ENCODE results near the gene SOX2.

The SOX2 gene

DNA sequence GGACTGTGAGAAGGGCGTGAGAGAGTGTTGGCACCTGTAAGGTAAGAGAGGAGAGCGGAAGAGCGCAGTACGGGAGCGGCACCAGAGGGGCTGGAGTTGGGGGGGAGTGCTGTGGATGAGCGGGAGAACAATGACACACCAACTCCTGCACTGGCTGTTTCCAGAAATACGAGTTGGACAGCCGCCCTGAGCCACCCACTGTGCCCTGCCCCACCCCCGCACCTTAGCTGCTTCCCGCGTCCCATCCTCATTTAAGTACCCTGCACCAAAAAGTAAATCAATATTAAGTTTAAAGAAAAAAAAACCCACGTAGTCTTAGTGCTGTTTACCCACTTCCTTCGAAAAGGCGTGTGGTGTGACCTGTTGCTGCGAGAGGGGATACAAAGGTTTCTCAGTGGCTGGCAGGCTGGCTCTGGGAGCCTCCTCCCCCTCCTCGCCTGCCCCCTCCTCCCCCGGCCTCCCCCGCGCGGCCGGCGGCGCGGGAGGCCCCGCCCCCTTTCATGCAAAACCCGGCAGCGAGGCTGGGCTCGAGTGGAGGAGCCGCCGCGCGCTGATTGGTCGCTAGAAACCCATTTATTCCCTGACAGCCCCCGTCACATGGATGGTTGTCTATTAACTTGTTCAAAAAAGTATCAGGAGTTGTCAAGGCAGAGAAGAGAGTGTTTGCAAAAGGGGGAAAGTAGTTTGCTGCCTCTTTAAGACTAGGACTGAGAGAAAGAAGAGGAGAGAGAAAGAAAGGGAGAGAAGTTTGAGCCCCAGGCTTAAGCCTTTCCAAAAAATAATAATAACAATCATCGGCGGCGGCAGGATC lies at the start of gene SOX2:
TSS of gene SOX2 (plus strand) at position 601 of the 811 bp plus-strand sequence. CDS start 436 bp downstream, outside the sequence.
- no peak for DNase-seq

GRCh38 chr3:181683563-181683962 lies 28.2 kb upstream of the SOX2 start:
- DNase-seq = no peak

GRCh38 chr3:181687190-181687589 lies 24.5 kb upstream of the SOX2 start:
- DNase-seq = no peak

- no peak for DNase-seq
These were observed 24.0 kb upstream of the SOX2 start for GRCh38 chr3:181687731-181688130.

- no peak for DNase-seq
These were observed 22.2 kb upstream of the SOX2 start for GRCh38 chr3:181689546-181689945.

DNA sequence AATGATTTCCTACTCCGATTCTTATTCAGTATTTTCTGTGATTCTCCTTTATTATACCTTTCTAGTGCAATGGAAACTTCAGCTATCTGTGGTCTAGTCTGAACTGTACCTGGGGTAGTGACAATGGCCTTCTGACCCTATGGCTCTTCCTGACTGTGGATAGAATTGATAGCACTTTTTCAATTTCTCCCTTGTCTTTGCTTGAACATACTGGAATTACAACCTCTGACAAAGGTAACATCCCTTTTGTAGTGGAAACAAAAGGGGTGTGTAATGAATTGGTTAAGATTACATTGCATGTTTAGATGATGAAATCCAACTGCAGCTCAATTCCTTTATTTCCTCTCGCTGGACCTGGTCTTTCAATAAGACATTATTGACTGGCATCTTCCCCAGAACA lies 21.0 kb upstream of the SOX2 start:
- no peak for DNase-seq

DNA sequence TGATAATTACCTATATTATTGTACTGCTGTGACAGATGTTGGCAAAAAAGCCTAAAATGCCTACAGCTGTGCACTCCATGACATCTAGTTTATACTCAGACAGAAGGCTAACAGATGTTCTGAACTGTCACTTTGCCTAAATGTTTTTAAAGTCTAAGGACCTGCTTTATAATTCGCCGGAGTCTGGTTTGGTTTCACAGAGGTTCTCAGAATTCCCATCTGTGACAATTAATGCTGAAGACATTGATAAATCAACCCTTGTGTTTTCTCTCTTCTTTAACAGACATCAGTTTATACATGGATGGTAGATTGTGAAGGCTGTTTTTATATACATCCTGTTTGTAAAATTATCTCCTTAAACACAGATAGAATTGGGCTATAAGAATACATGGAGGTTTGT lies 19.8 kb upstream of the SOX2 start:
- no peak for DNase-seq

GRCh38 chr3:181692311-181693145 lies 19.2 kb upstream of the SOX2 start:
- DNase-seq = no peak

GRCh38 chr3:181693280-181693679 lies 18.4 kb upstream of the SOX2 start:
- no peak for DNase-seq

DNA sequence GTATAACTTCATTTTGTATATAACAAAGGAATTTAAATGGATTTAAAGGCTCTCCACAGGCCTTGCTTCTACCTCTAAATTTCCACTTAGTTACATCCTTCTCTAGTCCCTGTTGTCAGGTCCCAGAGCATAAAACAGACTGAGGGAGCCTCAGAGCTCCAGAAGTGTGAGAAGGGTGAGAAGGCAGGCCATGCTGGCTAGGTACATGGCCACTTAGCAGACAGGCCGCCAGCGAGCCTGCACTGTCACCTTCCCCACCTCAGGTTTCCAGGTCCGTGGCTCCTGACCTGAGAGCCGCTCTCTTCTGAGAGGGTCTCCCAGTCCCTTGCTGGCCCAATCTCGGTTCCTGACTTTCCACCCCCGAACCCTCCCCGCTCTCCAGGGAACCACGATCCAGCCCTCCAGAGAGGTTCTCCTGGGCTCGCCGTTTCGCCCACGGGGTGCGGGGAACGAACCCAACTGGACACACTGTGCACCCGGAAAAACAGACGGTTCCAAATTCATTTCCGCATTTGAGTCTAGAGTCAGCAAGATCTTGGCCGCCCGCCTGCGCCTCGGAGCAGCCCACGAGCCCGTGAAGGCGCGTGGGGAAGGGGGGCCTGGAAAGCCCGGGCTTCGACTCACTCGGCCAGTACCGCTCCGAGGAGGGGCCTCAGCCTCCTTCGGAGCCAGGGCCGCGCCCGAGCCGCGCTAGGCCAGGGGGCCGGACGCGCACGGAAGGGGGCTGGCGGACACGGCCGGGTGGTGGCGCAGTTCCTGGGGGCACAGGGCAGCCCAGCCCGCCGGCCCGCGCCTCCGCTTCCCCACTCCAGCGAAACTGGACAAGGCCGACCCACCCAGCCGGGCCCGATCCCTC lies 16.7 kb upstream of the SOX2 start:
- no peak for DNase-seq

DNA sequence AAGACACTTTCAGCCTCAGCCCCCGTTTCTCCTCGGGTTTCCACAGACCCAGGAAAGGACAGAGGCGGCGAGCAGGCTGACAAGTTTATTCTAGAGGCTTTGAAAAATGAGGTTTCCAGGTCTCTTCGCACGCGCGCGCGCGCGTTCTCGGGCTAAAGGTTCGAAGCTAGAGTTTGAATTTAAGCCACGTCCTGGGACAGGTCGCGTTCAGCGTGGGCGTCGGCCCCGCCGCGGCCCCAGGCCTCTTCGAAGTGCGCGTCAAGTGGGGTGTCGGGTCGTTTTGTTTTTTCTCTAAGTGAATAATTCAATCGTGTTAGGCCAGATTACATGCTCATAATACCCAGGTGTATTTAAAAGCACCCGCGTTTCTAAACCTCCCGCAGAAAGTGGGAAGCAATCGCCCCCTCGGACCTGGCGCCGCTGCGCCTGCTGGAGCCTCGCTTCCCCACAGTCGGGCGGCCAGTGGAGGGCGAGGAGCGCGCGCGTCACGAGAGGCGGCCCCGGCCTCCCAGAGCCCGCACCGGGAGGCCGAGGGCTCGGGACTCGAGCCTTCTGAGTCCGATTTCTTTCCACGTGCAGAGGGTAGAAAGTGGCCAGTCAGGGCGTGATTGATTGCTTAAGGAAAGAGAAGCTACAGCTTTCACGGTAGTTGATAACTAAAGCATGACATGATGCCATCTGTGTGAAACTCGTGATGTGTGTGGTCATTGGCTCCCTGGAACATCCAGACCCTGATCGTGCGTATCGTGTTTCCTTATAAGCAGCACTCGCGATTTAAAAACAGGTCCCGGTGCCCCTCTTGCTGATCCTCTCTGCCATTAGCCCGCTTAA lies 15.8 kb upstream of the SOX2 start:
- no peak for DNase-seq

GRCh38 chr3:181696626-181697230 lies 15.0 kb upstream of the SOX2 start:
- DNase-seq = no peak

GRCh38 chr3:181698263-181698954 lies 13.3 kb upstream of the SOX2 start:
- DNase-seq = no peak

DNA sequence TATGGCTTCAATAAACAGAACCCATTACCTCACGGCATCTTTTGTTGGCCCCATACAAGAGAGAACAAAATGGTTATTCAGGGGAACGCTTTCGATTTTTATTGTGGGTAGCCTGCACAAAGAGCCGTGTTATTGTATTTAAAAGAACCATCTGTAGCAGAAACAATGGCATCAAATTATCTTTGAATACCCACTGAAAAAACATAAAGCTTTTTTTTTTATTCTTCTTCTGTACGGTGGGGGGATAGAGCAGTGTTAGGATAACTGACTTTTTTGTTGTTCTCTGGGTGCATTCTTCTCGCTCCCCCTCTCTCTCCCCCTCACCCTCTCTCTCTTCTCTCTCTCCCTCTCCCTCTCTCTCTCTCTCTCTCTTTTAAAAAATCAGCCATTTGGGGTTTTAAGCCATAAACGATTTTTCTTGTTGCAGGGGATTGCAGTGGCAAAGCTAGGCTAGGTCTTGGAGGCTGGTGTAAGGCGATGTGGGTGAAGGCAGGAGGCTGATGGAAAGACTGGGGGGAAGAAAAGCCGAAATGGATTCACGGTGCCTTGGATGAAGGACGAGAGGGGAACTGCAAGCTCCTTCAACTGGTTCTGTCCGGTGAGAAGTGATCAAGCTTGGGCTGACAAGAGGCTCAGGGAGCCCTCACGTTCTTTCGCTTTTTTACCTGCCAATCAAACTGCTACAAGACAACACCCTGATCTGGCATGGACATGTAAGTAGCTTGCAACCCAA lies 12.4 kb upstream of the SOX2 start:
- DNase-seq = no peak

DNA sequence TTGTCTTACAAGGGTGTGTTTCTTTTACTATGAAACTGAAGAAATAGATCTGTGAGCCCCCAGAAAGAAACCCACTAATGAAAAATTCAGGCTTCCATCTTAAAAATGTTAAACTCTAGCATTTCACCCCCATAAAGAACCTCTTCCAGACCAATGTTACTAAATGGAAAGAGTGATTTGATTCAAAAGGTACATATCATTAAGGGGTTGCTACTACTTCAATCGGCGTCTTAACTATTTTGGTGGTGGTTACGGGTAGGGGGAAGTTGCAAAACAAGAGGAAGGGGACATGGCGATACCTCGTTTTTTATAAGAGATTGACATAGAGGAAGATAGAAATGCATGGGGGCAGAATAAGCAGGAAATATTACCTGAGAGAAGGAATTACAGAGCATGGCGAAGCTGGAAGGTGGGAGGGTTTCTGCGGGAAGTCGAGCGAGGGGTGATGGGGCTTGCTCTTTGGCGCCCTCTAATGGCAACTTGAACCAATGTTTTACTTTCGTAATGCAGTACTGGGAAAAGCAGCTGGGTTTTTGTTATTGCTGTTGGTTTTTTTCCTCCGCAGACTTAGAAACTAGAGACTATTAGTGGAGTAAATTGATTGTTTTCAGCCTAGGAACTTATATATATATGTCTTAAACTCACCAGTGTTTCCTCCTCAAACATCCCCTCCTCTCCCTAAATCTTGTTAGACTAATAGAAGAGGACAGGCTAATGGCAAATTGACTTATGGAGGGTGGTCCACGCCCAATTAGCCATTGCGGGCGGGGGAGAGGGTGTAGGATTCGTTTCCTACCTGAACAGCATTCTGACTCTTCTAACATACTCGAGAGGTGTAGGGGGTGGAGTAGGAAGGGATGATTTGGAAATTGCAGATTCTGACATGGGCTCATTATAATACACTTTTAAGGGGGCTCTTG lies 11.3 kb upstream of the SOX2 start:
- no peak for DNase-seq

DNA sequence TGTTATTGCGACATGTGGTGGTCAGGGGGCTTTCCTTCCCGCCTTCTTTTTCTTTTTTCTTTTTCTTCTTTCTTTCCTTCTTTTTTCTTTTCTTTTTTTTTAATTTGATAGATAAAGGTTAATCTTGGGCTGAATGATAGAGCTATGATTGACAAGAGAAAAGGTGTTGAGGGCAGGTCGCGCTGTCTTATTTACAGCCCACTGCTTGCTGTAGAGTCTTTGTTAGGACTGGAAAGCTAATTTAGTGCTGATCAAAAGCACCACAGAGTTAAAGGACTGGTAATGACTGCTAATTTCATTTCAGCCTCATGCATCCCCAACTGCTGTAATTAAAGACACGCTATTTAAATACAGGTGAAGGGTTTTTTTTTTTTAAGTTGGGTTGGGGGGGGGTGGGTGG lies 10.6 kb upstream of the SOX2 start:
- no peak for DNase-seq

GRCh38 chr3:181703601-181704420 lies 7.9 kb upstream of the SOX2 start:
- no peak for DNase-seq

DNA sequence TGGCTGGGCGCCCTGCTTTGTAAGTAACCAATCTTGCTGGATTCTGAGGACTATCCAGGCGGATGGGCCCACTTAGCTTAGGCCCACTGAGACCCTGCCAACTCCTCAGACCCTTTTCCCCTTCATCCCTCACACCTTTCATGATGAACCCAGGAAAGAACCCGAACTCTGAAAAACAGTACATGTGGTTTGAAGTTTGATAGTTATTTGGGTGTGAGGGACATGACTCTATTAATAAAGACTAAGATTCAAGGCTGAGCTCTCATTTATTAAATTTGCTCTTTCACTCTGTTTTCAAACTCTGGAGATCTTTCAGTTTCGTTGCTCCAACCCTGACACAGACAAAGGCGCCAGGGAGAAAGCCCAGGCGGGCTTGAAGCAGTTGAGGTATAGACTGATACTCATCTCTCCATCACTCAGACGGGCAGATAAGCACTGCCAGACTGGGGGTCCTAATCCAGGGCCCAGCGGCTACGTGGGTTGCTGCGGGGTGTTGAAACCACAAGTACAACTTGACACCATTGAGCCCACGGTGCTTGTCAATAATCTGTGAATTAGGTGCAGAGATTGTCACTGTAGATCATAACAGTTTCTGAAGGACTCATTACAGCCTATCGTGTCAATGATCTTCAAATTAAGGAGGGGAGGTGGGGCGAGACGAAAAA lies 7.2 kb upstream of the SOX2 start:
- DNase-seq = no peak

Measured in activated T-cell treated with anti-CD3 and anti-CD28 coated beads, Interleukin-2, amount 50 U/mL, for 1 hour (primary cell).